Adrenal gland (tissue), 12 donors: ENCODE data around the gene PCAT6. TPM values are rescaled to one million over a fixed set of nuclear protein-coding genes. Genes with fewer than 3 reads are reported as not detected.

Experiments
- DNase-seq, 7 donors: peaks; one replicate each; pipeline ENCODE4 v3.0.0-alpha.2; 2019 to 2020
- H3K27ac ChIP-seq, 5 donors: fragments of 200-600 bp; sonication (generic) in 4 of 5; 1 replicate in 3 of 5; 2 replicates in 2 of 5; pipeline versions ENCODE4 v1.5.1 to v1.8.0; 2016 to 2020; ENCODE audit warnings: mild to moderate bottlenecking in 1 of 5
- H3K27me3 ChIP-seq: fragments of 200-600 bp; 2 replicates; pipeline ENCODE4 v1.8.0; 2021
- H3K36me3 ChIP-seq, 2 donors: fragments of 200-600 bp; replicated peaks in 1 of 2; 1 replicate in 1 of 2; 2 replicates in 1 of 2; pipeline versions ENCODE4 v1.5.1 to v1.8.0; 2018 to 2022
- H3K4me1 ChIP-seq, 2 donors: fragments of 200-600 bp; replicated peaks in 1 of 2; 1 replicate in 1 of 2; 2 replicates in 1 of 2; pipeline versions ENCODE4 v1.5.1 to v1.8.0; 2018 to 2021
- H3K4me3 ChIP-seq, 4 donors: fragments of 200-600 bp; sonication (generic) in 3 of 4; one replicate each; pipeline ENCODE4 v1.5.1; 2016 to 2018
- H3K9me3 ChIP-seq, 3 donors: fragments of 200-600 bp; sonication (generic) in 1 of 3; replicated peaks in 1 of 3; 1 replicate in 2 of 3; 2 replicates in 1 of 3; pipeline versions ENCODE4 v1.5.1 to v1.8.0; 2016 to 2021
- CTCF ChIP-seq, 6 experiments: fragments of 450-650 bp in 4 of 6; fragments of 200-600 bp in 2 of 6; sonication (generic) in 1 of 6; IDR thresholded peaks; 1 replicate in 5 of 6; 2 replicates in 1 of 6; pipeline versions ENCODE4 v1.5.1 to v1.8.0; 2016 to 2021; ENCODE audit warnings: antibody characterized with exemption in 6 of 6, mild to moderate bottlenecking in 2 of 6, moderate library complexity in 1 of 6
- POLR2A ChIP-seq, 2 donors: fragments of 450-650 bp; IDR thresholded peaks; one replicate each; pipeline ENCODE4 v1.6.1; 2017; ENCODE audit warnings: antibody characterized with exemption in 2 of 2, mild to moderate bottlenecking in 2 of 2, moderate library complexity in 1 of 2
- WGBS, 4 donors: extraction: QIAGEN DNeasy Blood & Tissue Kit in 2 of 4; methylation state at CpG; one replicate each; pipeline versions ENCODE4 v1.1.5 to v1.1.7; 2013 to 2017; 5-methylcytosine and 5-hydroxymethylcytosine counted together
- intact Hi-C, 2 donors: fragments of 100-400 bp; cut with DNase I; formaldehyde crosslinking; loops; one replicate each; pipeline versions ENCODE4 v1.14.1 to v1.15.0; 2022 to 2023
- polyA plus RNA-seq, 3 donors: library from polyadenylated mRNA; stranded (reverse); fragments of 200-250 nt in 2 of 3; fragments of 350-450 nt in 1 of 3; fragmentation: Illumina TruSeq in 1 of 3; extraction: RNeasy Lipid Tissue Mini Kit (QIAGEN cat#74804) in 1 of 3; gene quantifications; one replicate each; pipeline ENCODE4 v1.2.3, GENCODE V29; 2013 to 2014
- total RNA-seq, 9 donors: library from RNA; depleted of rRNA in 4 of 9; stranded (reverse); fragments of >200 nt in 4 of 9; fragments of 120-200 nt in 1 of 9; fragmentation: NEBNext Ultra II Directional in 1 of 9; extraction: Animal tissue kit (Norgen Biotek cat#: 25700) in 1 of 9; gene quantifications; one replicate each; pipeline versions ENCODE4 v1.1.0 to v1.2.4, GENCODE V29; 2013 to 2023
- donor health status: healthy with polysubstance abuse.
- donor health status: Bipolar disorder and iron deficiency.
- donor health status: DM: yes; HTN: yes; CAD: no.
- donor health status: DM: no; HTN: no; CAD: no.
- donor health status: DM: no; HTN: no; CAD: no.
- donor health status: DM: yes; HTN: yes; CAD: no.

PCAT6 gene
- total and polyA plus RNA-seq, 12 donors: 0.33 to 8.5 (median 1.5) TPM; not detected in 3

GRCh38 chr1:202800742-202801141 lies 10.0 kb upstream of the PCAT6 start:
- H3K9me3 ChIP-seq: no peaks in the 10 kb centered on the region
- no peaks in the 10 kb centered on the region for H3K27me3 ChIP-seq
- TF ChIP-seq POLR2A (IDR thresholded peaks at IDR 0.05): no peak
- TF ChIP-seq CTCF (IDR thresholded peaks at IDR 0.05): no peak
- 94 to 100% (median 96%) methylated on average over 1 of the region's 1 CpG for WGBS, 4 donors
- H3K4me1 ChIP-seq: peaks cover 10 to 33% of the 10 kb centered on the region in 2 donors
- intact Hi-C loops: no loop called here
- no peak overlapping the region for H3K4me3 ChIP-seq
- no peak overlapping the region for H3K27ac ChIP-seq
- H3K36me3 ChIP-seq: no peaks in the 10 kb centered on the region
- DNase-seq: peak in 1 of 7 donors; percentile 20

- TF ChIP-seq POLR2A (IDR thresholded peaks at IDR 0.05) (no peak), CTCF (IDR thresholded peaks at IDR 0.05) (no peak)
- H3K27ac ChIP-seq: no peak overlapping the region
- no peaks in the 10 kb centered on the region for H3K27me3 ChIP-seq
- H3K9me3 ChIP-seq: no peaks in the 10 kb centered on the region
- no peaks in the 10 kb centered on the region for H3K36me3 ChIP-seq
- 81 to 96% (median 88%) methylated on average over 2 of the region's 2 CpGs for WGBS, 4 donors
- intact Hi-C loops: no loop called here
- no peak for DNase-seq
- no peak overlapping the region for H3K4me3 ChIP-seq
- peaks cover 15 to 37% of the 10 kb centered on the region in 2 donors for H3K4me1 ChIP-seq
These were observed 9.6 kb upstream of the PCAT6 start for GRCh38 chr1:202801175-202801574.

- DNase-seq: no peak
- 71 to 93% (median 83%) methylated on average over 2 of the region's 2 CpGs for WGBS, 4 donors
- H3K4me1 ChIP-seq: peaks cover 18 to 41% of the 10 kb centered on the region in 2 donors
These were observed 8.7 kb upstream of the PCAT6 start for GRCh38 chr1:202802034-202802433.

More at GRCh38 chr1:202802034-202802433, 8.7 kb upstream of the PCAT6 start:
- Histone ChIP-seq H3K4me3 (no peak overlapping the region), H3K27me3 (no peaks in the 10 kb centered on the region), H3K27ac (no peak overlapping the region), H3K36me3 (no peaks in the 10 kb centered on the region), H3K9me3 (no peaks in the 10 kb centered on the region)
- intact Hi-C loops: no loop called here
- TF ChIP-seq POLR2A (IDR thresholded peaks at IDR 0.05) (no peak), CTCF (IDR thresholded peaks at IDR 0.05) (no peak)
